K562 (cell line): Measurements from ENCODE around the gene SH3BGRL2. TPM values are rescaled to one million over a fixed set of nuclear protein-coding genes. Genes with fewer than 3 reads are reported as not detected.
A peak's percentile ranks its signal among the peaks of the same experiment; 100 is the strongest.
"Not testable (repeated sequence)": the region's sequence is repeated elsewhere in the genome, so short reads cannot be mapped to it uniquely, and the experiment has no call there.

Source experiments
- ATAC-seq: fragments of 200-7000 bp; cut with Tn5 transposase; 3 replicates; pipeline ENCODE4 v1.9.1; 2020; ENCODE audit warnings: moderate library complexity
- BruUV-seq: library from RNA; stranded (reverse); fragments of 400-500 nt; replicated peaks from 2 replicates; lab custom pipeline; 2021; lab: Mats Ljungman, UMichigan
- CTCF ChIA-PET: fragments of 300-600 bp; formaldehyde crosslinking; extraction: SDS; loops from one replicate; lab custom pipeline; 2021; ENCODE audit warnings: low intra/inter-chr PET ratio; lab: Yijun Ruan, JAX
- POLR2A ChIA-PET: fragments of 300-600, 350-650 bp; sonication (Branson Sonifier 250); formaldehyde crosslinking; extraction: SDS; loops from one replicate; lab custom pipeline; 2021; ENCODE audit warnings: antibody characterized with exemption, inconsistent platforms; lab: Yijun Ruan, JAX
- DNase-seq, 4 experiments: peaks; one replicate each; pipeline versions ENCODE4 v3.0.0 to v3.0.0-alpha.2; 2011 to 2018; ENCODE audit warnings: low spot score in 3 of 4, mixed read lengths in 3 of 4; ENCODE audit errors: extremely low read depth in 1 of 4
- FAIRE-seq: peaks from 2 replicates; lab custom pipeline; 2011; peaks lifted over from hg19 to GRCh38; lab: Jason Lieb, UNC
- H2AFZ ChIP-seq: 2 replicates; pipeline ENCODE4 v1.6.0; 2011; ENCODE audit warnings: low read depth, low read length, control low read depth, inconsistent platforms
- H3K27ac ChIP-seq: fragments of 200-600 bp; 3 replicates; pipeline ENCODE4 v1.8.0; 2011; ENCODE audit warnings: low read depth, mild to moderate bottlenecking, control low read depth, inconsistent platforms, low read length, moderate library complexity, mixed read lengths; ENCODE audit errors: extremely low read depth
- H3K27me3 ChIP-seq, 2 experiments: fragments of 300-600 bp in 1 of 2; 2 replicates in 1 of 2; 3 replicates in 1 of 2; pipeline versions ENCODE4 v1.6.0 to v1.8.0; 2011; ENCODE audit warnings: inconsistent platforms in 2 of 2, low read length in 2 of 2, mild to moderate bottlenecking in 1 of 2, mixed read lengths in 1 of 2, moderate library complexity in 1 of 2; ENCODE audit not compliant: control insufficient read depth in 2 of 2, insufficient read depth in 2 of 2
- H3K36me3 ChIP-seq: fragments of 300-600 bp; 3 replicates; pipeline ENCODE4 v1.8.0; 2011; ENCODE audit warnings: mild to moderate bottlenecking, low read length, inconsistent platforms; ENCODE audit not compliant: control insufficient read depth, insufficient read depth
- H3K4me1 ChIP-seq, 2 experiments: fragments of 200-600 bp in 1 of 2; replicated peaks in 1 of 2; 2 replicates in 1 of 2; 3 replicates in 1 of 2; pipeline versions ENCODE4 v1.5.1 to v1.8.0; 2011; ENCODE audit warnings: inconsistent platforms in 2 of 2, low read length in 2 of 2, mild to moderate bottlenecking in 1 of 2, mixed read lengths in 1 of 2, moderate library complexity in 1 of 2; ENCODE audit not compliant: control insufficient read depth in 2 of 2, insufficient read depth in 2 of 2
- H3K4me2 ChIP-seq: 2 replicates; pipeline ENCODE4 v1.6.1; 2011; ENCODE audit warnings: low read length, control low read depth, inconsistent platforms, mixed read lengths; ENCODE audit not compliant: insufficient read depth
- H3K4me3 ChIP-seq: fragments of 200-600 bp; sonication (generic), shearing (Covaris generic); 2 replicates; pipeline ENCODE4 v1.5.1; 2016; ENCODE audit warnings: control low read depth, inconsistent platforms
- H3K79me2 ChIP-seq: fragments of 200-600 bp; 3 replicates; pipeline ENCODE4 v1.8.0; 2011; ENCODE audit warnings: low read length, inconsistent platforms; ENCODE audit not compliant: control insufficient read depth, insufficient read depth
- H3K9ac ChIP-seq, 2 experiments: 2 replicates each; pipeline versions ENCODE4 v1.6.0 to v1.6.1; 2011; ENCODE audit warnings: low read depth in 2 of 2, low read length in 2 of 2, control low read depth in 1 of 2, inconsistent platforms in 1 of 2, mild to moderate bottlenecking in 1 of 2, mixed read lengths in 1 of 2; ENCODE audit not compliant: insufficient read depth in 1 of 2
- H3K9me1 ChIP-seq: one replicate; pipeline ENCODE4 v1.6.0; 2011; ENCODE audit warnings: inconsistent platforms, mild to moderate bottlenecking, low read length, moderate library complexity; ENCODE audit not compliant: control insufficient read depth, insufficient read depth
- H3K9me3 ChIP-seq: replicated peaks from 2 replicates; pipeline ENCODE4 v1.5.1; 2011; ENCODE audit warnings: low read depth, low read length, inconsistent platforms; ENCODE audit not compliant: control insufficient read depth, insufficient read depth
- H4K20me1 ChIP-seq: replicated peaks from 2 replicates; pipeline ENCODE4 v1.6.1; 2011; ENCODE audit warnings: low read length, inconsistent platforms, mixed read lengths; ENCODE audit not compliant: control insufficient read depth, insufficient read depth
- AFF1 ChIP-seq, 2 experiments: fragments of 450-650 bp; IDR thresholded peaks; 2 replicates each; pipeline ENCODE4 v1.6.1; 2018; ENCODE audit warnings: mild to moderate bottlenecking in 2 of 2, low read depth in 1 of 2; ENCODE audit not compliant: partially characterized antibody in 2 of 2
- ZNF431 ChIP-seq: sonication (generic); formaldehyde crosslinking; IDR thresholded peaks from 2 replicates; pipeline ENCODE4 v1.8.0; 2022; ENCODE audit warnings: mild to moderate bottlenecking, missing genetic modification reagents
- WGBS: fragments of 100-300 bp; shearing (Covaris generic); methylation state at CpG from one replicate; pipeline ENCODE4 v1.1.6; 2016; ENCODE audit warnings: low coverage, mixed read lengths; ENCODE audit not compliant: insufficient coverage; ENCODE audit errors: missing lambda C conversion rate; 5-methylcytosine and 5-hydroxymethylcytosine counted together
- in situ Hi-C: fragments of 300-500 bp; cut with MboI; formaldehyde crosslinking; loops from 4 replicates; pipeline ENCODE4 v1.15.0; 2018; ENCODE audit warnings: inconsistent platforms, mixed read lengths
- intact Hi-C: fragments of 100-400 bp; cut with micrococcal nuclease; formaldehyde crosslinking; loops from 2 replicates; pipeline ENCODE4 v1.14.2; 2022
- polyA plus RNA-seq, 8 experiments: library from polyadenylated mRNA; depleted of rRNA in 4 of 8; stranded (reverse) in 5 of 8; unstranded in 3 of 8; fragments of >200 nt; fragmentation: Nextera tagmentation in 2 of 8; fragmentation: Illumina TruSeq in 1 of 8; extraction: Ambion mirVana in 2 of 8; extraction: Trizol in 1 of 8; gene quantifications; 2 replicates each; pipeline versions ENCODE4 v1.2.1 to v1.2.3, GENCODE V29; 2011 to 2014; ENCODE audit warnings: inconsistent platforms in 1 of 8, missing spikeins in 1 of 8
- total RNA-seq, 7 experiments: library from RNA; depleted of rRNA in 6 of 7; stranded (reverse); fragments of >200 nt in 6 of 7; fragmentation: Illumina TruSeq in 2 of 7; extraction: Trizol in 2 of 7; gene quantifications; 2 replicates each; pipeline versions ENCODE4 v1.2.1 to v1.2.3, GENCODE V29; 2011 to 2021; ENCODE audit warnings: low replicate concordance in 1 of 7

SH3BGRL2 gene
- total and polyA plus RNA-seq, 9 of the 15 experiments (the other 6 are each of a cell fraction or from before 2014, with no cell fraction given): 4.4 to 12.1 (median 7.3) TPM

DNA sequence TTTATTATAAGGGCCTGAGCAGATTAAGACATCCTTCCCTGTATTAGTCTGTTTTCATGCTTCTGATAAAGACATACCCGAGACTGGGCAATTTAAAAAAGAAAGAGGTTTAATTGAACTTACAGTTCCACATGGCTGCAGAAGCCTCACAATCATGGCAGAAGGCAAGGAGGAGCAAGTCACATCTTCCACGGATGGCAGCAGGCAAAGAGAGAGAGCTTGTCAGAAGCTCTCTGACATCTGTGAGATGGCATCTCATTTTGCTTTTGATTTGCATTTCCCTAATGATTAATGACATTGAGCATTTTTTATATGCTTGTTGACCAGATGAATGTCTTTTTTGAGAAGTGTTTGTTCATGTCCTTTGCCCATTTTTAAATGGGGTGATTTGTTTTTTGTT, 114.2 kb downstream of the SH3BGRL2 start:
- H4K20me1 ChIP-seq, H3K9me3 ChIP-seq, intact Hi-C loops, H3K4me1 ChIP-seq, H3K4me2 ChIP-seq, H3K79me2 ChIP-seq, FAIRE-seq, H3K36me3 ChIP-seq, H3K4me3 ChIP-seq, H3K27ac ChIP-seq, in situ Hi-C loops, CTCF ChIA-PET, BruUV-seq, H3K9ac ChIP-seq, ATAC-seq, H3K27me3 ChIP-seq, POLR2A ChIA-PET, H2AFZ ChIP-seq, H3K9me1 ChIP-seq, DNase-seq: not testable (repeated sequence)
- 0% methylated on average over 2 of the region's 2 CpGs for WGBS
- TF ChIP-seq AFF1 (IDR thresholded peaks at IDR 0.05; ENCODE audit: low read depth in 1 of 2, partially characterized antibody in 2 of 2): peak in 1 of 2 experiments; percentile 80
- peak; percentile 92 for TF ChIP-seq ZNF431
